SK-N-MC (cell line): ENCODE results near the gene PARD3B.

Experiments
- EZH2 ChIP-seq: fragments of 200-600 bp; sonication (generic); IDR thresholded peaks from one replicate; pipeline ENCODE4 v1.6.1; 2017; ENCODE audit warnings: antibody characterized with exemption
- POLR2AphosphoS5 ChIP-seq: IDR thresholded peaks from 2 replicates; pipeline ENCODE4 v1.6.1; 2012; ENCODE audit warnings: mild to moderate bottlenecking, low read depth, low read length, borderline replicate concordance

DNA sequence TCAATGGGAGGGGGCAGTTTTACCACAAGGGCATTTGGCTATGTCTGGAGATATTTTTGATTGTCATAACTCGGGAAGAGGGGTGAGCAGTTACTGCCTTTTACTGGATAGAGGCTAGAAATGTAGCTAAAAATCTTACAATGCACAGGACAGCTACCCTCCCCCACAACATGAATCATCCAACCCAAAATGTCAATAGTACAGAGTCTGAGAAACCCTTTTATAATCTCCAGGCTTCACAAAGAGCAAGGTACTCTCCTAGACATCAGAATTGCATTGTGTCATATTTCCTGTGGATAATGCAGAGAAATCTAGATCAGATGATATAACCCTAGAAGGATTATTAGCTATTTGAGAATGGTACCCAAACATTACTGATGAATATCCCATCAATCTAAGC, 859.9 kb downstream of the PARD3B start:
- TF ChIP-seq POLR2AphosphoS5 = no peak
- TF ChIP-seq EZH2 = no peak
